Stromal cell of bone marrow (primary cell): ENCODE results near the gene BEND6.

ENCODE experiments used
- DNase-seq: peaks from one replicate; pipeline ENCODE4 v3.0.0-alpha.2; 2012; ENCODE audit warnings: low read depth

The BEND6 gene

GRCh38 chr6:56954403-56955170 is at the start of gene BEND6:
Gene BEND6 (plus strand): TSS chr6:56955107. CDS start chr6:56981811, 26,704 bp downstream.
- peak; percentile 73 for DNase-seq

- no peak for DNase-seq
Observed at GRCh38 chr6:56905378-56905777, 49.5 kb upstream of the BEND6 start.

GRCh38 chr6:56906752-56907151 is 48.2 kb upstream of the BEND6 start:
- no peak for DNase-seq

- peak; percentile 38 for DNase-seq
Observed at GRCh38 chr6:56909115-56909907, 45.6 kb upstream of the BEND6 start.

GRCh38 chr6:56911847-56912246 is 43.1 kb upstream of the BEND6 start:
- DNase-seq, result peak; percentile 52

GRCh38 chr6:56913285-56914074 is 41.4 kb upstream of the BEND6 start:
- DNase-seq, result no peak

GRCh38 chr6:56914798-56915658 is 39.9 kb upstream of the BEND6 start:
- no peak for DNase-seq

GRCh38 chr6:56915832-56916231 is 39.1 kb upstream of the BEND6 start:
- no peak for DNase-seq

- no peak for DNase-seq
Observed at GRCh38 chr6:56916849-56917551, 37.9 kb upstream of the BEND6 start.

- no peak for DNase-seq
Observed at GRCh38 chr6:56922645-56923044, 32.3 kb upstream of the BEND6 start.

GRCh38 chr6:56923565-56923964 is 31.3 kb upstream of the BEND6 start:
- no peak for DNase-seq

GRCh38 chr6:56927538-56928453 is 27.1 kb upstream of the BEND6 start:
- no peak for DNase-seq

GRCh38 chr6:56930846-56931245 is 24.1 kb upstream of the BEND6 start:
- DNase-seq, result no peak

- DNase-seq, result no peak
Observed at GRCh38 chr6:56932910-56933477, 21.9 kb upstream of the BEND6 start.

- no peak for DNase-seq
Observed at GRCh38 chr6:56933650-56934049, 21.3 kb upstream of the BEND6 start.

- no peak for DNase-seq
Observed at GRCh38 chr6:56934876-56935275, 20.0 kb upstream of the BEND6 start.

GRCh38 chr6:56936466-56936865 is 18.4 kb upstream of the BEND6 start:
- DNase-seq, result no peak

GRCh38 chr6:56938649-56939191 is 16.2 kb upstream of the BEND6 start:
- DNase-seq, result peak; percentile 100

- DNase-seq, result no peak
Observed at GRCh38 chr6:56940463-56940862, 14.4 kb upstream of the BEND6 start.
